C4-2B (cell line): Measurements from ENCODE around the gene TTC14.
A peak's percentile ranks its signal among the peaks of the same experiment; 100 is the strongest.
"Not testable (repeated sequence)": the region's sequence is repeated elsewhere in the genome, so short reads cannot be mapped to it uniquely, and the experiment has no call there.

Experiments
- H3K27ac ChIP-seq: fragments of 450-650 bp; 2 replicates; pipeline ENCODE4 v1.5.1; 2017
- CTCF ChIP-seq: fragments of 450-650 bp; conservative IDR thresholded peaks from 2 replicates; pipeline ENCODE4 v1.5.1; 2017; ENCODE audit warnings: mild to moderate bottlenecking
- ZFX ChIP-seq: fragments of 450-650 bp; IDR thresholded peaks from 2 replicates; pipeline ENCODE4 v1.6.1; 2017

The TTC14 gene

DNA sequence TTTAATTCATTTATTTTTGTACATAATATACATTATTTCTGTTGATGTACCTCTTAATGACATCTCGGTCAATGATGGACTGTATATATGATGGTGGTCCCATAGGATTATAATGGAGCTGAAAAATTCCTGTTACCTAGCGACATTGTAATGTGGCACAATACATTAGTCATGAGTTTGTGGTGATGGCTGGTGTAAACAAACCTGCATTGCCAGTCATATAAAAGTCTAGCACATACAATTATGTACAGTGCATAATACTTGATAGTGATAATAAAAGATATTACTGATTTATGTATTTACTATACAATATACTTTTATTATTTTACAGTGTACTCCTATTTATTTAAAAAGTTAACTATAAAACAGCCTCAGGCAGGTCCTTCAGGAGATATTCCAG, 15.1 kb downstream of the TTC14 start:
- TF ChIP-seq CTCF (no peak), ZFX (no peak)
- no peak overlapping the region for H3K27ac ChIP-seq

- H3K27ac ChIP-seq, result not testable (repeated sequence)
Measured at GRCh38 chr3:180618563-180618962, 16.6 kb downstream of the TTC14 start.

- H3K27ac ChIP-seq, result no peak overlapping the region
- TF ChIP-seq CTCF, result no peak
- TF ChIP-seq ZFX, result no peak
Measured at GRCh38 chr3:180619723-180620122, 17.8 kb downstream of the TTC14 start.

GRCh38 chr3:180624714-180625113, 22.8 kb downstream of the TTC14 start:
- TF ChIP-seq ZFX, result no peak
- no peak for TF ChIP-seq CTCF
- no peak overlapping the region for H3K27ac ChIP-seq

- TF ChIP-seq CTCF (no peak), ZFX (no peak)
- no peak overlapping the region for H3K27ac ChIP-seq
Measured at GRCh38 chr3:180626844-180627243, 24.9 kb downstream of the TTC14 start.

- TF ChIP-seq CTCF (no peak), ZFX (no peak)
- no peak overlapping the region for H3K27ac ChIP-seq
Measured at GRCh38 chr3:180630371-180630770, 28.4 kb downstream of the TTC14 start.

DNA sequence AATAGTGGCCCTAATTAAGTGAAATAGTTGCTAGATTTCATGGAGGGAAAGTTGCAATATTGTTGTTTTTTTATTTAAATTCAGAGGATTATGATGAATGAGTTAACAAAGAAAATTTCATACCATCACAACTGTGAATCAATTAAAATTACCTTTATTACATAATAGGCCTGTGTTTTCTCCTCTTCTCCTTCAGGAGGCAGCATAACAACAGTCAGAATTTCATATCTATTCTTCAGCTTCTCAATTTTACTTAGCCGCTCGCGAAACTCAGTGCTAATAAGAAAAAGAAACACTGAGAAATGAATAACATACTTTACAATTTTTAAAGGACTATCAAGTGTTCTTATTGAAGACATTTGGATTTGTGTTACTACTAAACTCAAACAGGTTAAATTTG, 29.4 kb downstream of the TTC14 start:
- H3K27ac ChIP-seq, result no peak overlapping the region
- TF ChIP-seq ZFX (no peak), CTCF (peak; percentile 72)

GRCh38 chr3:180633722-180634121, 31.8 kb downstream of the TTC14 start:
- no peak overlapping the region for H3K27ac ChIP-seq
- no peak for TF ChIP-seq CTCF
- no peak for TF ChIP-seq ZFX
